Activated naive CD4-positive, alpha-beta T cell treated with Interleukin-2 at 50 U/mL for 16 hours (primary cell): ENCODE data around the gene C1QTNF1.
"Not testable (repeated sequence)": the region's sequence is repeated elsewhere in the genome, so short reads cannot be mapped to it uniquely, and the experiment has no call there.

Source experiments
- DNase-seq: peaks from one replicate; pipeline ENCODE4 v3.0.0-alpha.2; 2020

The C1QTNF1 gene

DNA sequence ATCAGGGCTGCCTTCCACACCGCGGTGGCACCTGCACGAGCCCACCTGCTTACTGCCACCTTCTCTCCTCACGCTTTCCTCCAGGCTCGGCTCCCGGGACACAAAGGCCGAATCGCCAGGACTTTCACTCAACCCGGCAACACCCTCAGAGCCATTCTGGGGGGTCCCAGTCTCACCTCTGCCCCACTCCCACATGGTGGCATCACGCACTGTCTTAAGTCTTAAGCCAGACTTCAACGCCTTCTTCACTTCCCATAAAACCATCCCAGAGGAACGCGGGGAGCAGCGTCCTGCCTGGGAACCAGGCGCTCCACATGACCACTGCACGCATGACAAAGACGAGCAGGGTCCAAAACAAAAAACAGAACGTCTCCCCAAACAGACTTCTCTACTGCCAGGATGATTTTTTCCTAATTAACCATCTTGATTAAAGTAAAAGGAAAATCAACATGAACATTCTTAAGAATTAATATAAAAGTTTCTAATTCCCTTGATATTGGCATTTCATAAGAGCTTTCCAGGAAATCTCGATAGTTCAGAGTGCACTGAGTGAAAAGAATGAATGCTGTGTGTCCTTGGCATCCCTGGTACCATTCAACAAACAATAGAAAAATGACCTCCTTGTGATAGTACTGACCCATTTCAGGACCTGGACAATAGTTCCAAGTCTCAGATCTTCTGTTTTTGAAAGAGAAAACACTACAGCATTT is 17.0 kb upstream of the C1QTNF1 start:
- no peak for DNase-seq

DNA sequence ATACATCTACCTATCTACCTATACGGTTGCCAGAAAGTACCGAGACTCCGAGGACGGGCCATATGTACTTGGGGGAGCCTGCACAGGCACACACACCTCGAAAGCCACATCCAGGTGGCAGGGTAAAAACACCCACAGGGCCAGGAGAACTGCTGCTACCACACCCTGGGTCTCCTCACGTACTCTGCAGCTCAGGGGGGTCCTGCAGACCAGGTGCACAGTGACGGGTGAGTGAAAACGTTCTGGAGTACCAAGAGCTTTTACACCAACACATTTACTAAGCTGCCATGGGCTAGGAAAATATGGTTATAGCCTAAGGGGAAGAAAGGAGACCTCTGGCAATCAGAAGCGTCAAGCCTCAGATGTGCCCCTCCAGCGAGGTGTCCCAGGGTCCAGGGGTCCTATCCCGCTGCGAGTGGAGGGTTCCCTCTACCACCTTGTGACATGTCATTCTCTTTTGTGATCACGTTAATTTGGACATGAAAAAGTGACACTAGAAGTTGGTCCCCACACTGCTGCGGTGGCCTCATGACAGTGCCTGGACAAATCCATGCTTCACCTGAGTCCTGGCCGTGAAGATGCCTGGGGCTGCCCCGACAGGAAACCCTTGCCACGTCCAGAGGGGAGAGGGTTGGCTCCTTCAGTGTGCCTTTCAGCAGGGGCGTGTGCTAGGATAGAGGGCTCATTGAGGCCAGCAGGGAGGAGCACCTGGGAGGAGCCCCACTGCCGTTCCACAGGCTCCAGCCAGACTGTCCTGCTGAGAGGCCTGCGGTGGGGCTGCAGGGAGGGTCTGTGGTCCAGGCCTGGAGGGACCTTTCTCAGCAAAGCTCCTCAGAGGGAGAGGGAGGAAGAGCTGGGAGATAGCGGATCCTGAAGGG is 16.2 kb upstream of the C1QTNF1 start:
- no peak for DNase-seq

DNA sequence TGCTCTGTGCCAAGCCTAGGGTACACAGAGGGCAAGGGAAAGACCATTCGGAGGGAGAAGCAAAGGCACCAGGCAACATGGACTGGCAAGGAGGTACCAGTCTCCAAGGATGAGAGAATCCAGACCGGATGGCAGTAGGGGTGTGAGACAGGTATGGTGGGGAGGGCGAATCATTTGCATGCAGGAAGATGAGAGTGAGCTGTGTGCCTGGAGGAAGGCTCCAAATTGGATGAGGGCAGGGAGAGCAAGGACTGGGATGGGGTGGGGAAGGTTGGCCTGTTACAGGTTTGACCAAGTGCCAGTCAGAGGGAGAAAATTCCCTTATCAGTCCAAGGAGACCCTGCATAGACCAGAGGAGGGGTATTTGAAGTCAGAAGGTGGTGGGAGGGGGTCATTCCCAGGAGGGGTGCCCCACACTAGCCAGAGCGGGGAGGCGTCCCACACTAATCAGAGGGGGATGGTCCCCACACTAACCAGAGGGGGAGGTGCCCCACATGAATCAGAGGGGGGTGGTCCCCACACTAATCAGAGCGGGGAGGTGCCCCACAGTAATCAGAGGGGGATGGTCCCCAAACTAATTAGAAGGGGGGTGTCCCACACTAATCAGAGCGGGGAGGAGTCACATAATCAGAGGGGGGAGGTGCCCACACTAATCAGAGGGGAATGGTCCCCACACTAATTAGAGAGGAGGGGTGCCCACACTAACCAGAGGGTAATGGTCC is 15.1 kb upstream of the C1QTNF1 start:
- DNase-seq = no peak

DNA sequence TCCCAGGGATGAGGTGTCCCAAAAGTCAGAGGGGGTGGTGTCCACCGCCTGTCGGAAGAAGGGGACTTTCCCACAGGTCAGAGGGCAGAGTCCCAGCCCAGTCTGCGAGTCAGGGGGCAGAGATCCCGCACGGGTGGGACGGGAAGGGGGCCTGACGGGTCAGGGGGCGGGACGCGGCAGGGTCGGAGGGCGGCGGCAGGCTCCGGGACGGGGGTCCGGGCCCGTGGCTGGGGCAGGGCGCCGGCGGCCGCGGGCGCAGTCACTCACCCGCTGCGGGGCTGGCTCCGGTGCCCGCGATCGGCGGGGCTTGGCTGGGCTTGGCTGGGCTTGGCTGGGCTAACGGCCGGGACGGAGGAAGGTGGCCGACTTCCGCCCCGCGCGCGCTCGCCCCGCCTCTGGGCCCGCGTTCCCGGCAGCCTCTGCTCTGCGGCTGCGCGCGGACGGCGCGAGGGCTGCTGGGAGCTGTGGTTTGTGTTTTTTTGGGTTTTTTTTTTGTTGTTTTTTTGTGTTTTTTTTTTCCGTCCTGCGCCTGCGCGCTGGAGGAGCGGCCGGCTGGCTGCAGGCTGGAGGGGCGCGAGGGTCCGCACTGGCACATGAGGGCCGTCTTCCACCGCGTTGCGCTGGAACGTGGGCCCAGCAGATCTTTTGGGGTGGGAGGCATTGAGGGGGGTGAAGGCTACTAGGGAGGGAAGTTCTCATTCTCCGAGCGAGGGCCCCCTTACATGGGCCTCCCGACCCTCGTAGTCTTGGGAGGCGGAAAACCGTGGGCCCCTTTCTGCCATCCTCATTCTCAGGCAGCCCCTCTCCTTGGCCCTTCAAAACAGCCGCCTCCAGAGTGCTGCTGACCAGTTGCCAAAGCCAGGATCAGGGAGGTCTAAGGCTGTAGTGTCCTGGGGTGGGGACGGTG is 14.3 kb upstream of the C1QTNF1 start, which contains the start of gene CANT1:
TSS of gene CANT1 (minus strand) at position 368 of the 907 bp plus-strand sequence. CDS start 12,142 bp downstream, outside the sequence.
- peak; percentile 85 for DNase-seq

DNA sequence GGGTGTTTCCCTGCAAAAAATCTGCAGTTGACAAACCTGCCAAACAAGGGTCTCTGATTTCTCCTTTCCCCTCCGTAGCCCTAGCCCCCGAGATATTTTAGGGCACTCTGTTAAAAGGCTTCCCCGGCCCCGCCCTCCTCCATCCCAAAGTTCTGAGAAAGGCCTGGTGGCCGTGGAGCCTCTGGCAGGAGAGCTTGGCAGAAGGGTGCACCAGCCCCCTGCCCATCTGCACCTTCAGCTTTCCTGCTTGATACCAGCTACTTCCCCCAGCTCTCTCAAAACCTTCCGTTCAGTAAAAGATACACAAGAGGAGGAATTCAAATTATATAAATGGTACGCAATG is 13.7 kb upstream of the C1QTNF1 start:
- DNase-seq = no peak

DNA sequence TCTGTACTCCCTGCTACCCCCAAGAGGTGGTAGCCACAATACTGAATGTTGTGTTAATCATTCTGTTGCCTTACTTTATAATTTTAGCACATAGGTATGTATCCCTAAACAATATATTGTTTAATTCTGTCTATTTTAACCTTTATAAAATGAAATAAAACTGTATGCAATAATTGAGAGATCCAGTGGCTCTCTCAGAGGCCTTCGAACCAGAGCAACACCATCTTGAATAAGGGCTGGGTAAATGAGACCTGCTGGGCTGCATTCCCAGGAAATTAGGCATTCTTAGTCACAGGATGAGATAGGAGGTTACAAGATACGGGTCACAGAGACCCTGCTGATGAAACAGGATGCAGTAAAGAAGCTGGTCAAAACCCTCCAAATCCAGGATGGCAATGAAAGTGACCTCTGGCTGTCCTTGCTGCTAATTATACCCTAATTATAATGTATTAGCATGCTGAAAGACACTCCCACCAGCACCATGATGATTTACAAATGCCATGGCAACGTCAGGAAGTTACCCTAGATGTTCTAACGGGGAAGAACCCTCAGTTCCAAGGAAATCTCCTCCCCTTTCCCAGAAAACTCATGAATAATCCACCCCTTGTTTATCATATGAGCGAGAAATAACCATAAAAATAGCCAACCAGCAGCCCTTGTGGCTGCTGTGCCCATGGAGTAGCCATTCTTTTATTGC is 12.4 kb upstream of the C1QTNF1 start:
- DNase-seq = no peak

DNA sequence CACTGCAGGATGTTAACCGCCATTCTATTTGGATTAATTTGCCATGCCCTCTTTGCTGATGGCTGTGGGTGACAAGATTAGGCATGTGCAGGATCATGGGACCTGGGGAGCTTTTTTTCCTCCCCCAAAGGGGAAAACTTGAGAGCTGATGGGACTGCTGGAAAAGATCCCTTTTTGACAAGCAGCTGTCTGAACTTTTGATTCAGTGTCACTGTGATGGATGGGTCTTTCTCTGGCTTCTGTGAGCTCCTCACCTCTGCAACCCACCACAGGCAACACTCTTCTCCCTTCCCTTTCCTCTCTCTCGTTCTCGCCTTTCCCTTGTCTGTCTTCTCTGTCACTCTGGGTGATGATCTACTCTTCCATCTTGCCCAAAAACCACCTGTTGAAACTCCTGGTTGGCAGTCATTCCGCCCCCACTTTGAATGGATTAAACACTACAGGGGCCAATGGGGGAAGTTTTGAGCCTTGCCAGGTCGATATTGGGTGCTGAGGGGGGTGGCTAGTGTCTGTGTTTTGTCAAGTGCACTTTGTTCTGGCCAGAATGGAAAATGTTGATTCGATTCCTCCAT is 11.3 kb upstream of the C1QTNF1 start:
- DNase-seq = no peak

DNA sequence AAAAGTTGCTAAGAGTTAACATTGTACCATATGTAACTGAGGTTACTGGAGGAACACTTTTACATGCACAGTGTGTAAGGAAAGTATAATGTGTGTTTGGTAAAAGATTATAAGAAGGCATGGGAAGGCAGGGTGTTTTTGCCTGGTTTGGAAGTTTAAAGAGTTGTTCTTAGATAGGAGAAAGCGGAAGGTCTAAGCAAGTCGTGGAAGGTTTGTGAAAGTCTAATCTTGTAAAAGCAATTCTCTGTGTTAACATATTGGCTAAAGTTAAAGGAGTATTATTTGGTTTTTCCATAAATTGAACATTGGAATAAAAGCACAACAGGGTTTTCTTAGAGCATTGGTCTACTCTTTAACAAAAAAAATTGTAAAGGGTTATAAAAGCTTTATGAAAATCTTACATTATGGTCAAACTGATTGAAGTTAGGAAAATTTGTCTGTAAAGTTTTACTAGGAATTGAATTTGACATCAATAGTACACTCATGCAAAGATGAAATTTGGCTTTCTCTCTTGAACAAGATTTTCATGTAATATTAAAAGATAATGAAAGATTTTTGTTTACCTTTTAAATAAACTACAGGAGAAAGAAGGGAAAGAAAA is 9.7 kb upstream of the C1QTNF1 start:
- no peak for DNase-seq

DNA sequence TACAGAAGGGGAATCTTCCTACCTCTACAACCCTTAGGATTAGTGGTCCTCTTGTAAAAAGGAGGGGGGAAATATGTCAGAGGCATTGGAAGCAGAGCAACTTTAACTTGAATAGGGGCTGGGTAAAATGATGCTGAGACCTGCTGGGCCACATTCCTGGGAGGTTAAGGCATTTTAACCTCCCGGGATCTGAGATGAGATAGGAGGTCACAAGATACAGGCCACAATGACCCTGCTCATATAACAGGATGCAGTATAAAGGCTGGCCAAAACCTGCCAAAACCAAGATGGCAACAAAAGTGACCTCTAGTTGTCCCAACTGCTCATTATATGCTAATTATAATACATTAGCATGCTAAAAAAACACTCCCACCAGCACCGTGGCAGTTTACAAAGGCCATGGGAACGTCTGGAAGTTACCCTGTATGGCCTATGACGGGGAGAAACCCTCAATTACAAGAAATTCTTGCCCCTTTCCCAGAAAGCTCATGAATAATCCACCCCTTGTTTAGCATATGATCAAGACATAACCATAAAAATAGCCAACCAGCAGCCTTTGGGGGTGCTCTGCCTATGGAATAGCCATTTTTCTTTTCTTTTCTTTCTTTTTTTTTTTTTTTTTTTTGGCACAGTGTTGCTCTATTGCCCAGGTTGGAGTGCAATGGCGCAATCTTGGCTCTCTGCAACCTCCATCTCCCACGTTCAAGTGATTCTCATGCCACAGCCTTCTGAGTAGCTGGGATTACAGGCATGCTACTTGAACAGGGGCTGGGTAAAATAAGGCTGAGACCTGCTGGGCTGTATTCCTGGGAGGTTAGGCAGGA is 6.2 kb upstream of the C1QTNF1 start:
- no peak for DNase-seq

DNA sequence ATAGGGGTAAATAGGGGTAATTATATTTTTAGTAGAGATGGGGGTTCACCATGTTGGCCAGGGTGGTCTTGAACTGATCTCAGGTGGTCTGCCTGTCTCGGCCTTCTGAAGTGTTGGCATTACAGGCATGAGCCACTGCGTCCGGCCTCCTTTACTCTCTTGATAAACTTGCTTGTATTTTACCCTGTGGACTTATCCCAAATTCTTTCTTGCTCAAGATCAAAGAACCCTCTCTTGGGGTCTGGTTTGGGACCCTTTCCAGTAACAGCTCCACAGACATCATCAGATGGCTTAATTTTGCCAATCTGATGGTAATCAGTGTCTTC is 5.6 kb upstream of the C1QTNF1 start:
- no peak for DNase-seq

DNA sequence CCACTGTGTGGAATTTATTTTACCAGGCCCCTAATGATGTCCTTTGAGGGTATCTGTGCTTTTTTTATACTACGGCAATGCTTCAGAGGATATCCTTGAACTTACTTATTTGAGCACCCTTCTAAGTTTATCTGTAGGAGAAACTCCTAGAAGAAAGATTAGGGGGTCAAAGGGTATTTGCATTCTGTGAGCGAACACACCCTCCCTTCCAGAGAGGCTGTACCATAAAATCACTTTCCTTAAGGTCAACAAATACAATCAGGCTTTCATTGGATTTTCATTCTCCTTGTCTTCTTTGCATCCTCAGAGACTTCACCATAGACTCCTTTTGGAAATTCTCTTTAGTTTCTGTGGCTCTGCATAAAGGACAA is 4.7 kb upstream of the C1QTNF1 start:
- no peak for DNase-seq

DNA sequence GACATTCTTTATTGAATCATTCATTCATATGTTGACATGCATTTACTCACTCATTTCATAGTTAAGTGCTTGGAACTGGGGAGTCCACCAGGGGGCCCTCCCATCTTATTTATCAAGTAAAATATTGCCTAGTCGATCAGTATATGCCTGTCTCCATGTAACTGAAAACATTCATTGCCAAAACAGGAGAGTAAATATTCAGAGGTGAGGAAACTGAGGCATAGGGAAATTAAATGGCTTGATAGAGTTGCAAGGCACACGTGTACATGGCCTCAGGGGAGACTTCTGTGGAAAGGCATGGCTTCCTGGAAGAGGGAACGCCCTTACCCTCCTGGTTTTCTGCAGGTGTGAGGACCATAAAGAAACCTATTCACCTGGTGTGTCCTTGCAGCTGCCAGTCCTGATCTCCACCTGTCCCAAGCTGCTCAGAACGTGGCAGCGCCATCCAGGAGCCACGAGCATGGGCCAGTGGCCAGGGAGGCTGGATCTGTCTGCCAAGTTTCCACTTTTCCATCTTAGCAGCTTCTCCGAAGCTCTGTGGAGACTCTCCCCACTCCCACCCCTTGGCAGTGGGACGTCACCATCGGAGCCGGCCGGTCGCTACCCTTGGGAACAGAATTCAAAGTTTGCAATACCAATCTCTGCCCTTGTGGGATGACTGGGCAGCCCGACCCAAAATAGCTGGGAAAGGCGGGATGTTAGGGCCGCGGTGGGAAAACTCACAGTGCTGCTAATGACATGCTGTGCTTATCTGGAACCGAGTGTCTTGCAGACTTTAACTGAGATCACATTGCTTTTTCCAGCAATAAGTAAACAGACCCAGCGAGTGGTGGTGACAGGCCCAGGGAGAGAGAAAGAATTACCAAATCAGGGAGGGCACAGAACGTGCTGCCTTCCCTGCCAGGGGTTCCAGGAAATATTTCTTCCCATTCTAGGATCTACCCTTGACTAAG is 4.1 kb upstream of the C1QTNF1 start:
- DNase-seq = peak; percentile 50

DNA sequence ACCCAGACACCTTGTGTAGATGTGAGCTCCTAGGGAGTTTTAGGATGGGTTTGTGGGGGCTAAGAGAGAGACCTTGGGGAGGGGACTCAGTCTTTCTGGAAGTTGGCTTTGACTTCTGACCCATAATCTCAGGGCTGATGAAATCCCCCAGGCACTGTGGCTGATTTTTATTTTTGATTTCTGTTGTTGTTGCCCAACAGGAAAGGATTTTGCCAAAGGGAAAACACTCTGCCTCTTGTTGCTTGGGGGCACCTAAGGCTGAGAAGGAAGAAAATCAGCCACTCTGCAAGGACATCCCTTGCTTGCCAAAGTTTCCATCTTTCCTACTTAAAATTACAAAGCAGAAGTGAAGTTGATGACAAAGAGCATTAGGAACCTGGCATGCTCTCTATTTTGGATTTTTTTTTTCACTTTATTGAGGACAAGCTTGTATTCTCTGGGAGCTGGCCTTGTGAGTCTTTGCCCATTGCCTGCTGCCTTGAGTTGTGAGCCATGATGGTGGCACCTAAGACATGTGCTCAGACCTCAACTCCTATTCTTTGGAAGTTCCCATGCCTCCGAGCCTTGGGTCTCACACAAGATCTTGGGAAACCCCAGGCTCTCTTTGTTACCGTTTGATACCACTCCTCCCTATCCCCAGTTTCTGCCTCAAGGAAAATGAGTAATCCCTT is 3.2 kb upstream of the C1QTNF1 start:
- DNase-seq = no peak

DNA sequence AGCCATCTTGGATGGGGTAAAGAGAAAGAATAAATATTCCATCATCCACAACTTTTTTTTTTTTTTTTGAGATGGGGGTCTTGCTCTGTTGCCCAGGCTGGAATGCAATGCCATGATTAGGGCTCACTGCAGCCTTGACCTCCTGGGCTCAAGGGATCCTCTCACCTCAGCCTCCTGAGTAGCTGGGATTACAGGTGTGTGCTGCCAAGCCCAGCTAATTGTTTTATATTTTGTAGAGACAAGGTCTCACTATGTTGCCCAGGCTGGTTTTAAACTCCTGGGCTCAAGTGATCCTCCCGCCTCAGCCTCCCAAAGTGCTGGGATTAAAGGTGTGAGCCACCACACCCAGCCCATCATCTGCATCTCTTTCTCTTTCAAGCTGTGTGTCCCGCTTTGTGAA is 2.0 kb upstream of the C1QTNF1 start:
- DNase-seq = not testable (repeated sequence)

DNA sequence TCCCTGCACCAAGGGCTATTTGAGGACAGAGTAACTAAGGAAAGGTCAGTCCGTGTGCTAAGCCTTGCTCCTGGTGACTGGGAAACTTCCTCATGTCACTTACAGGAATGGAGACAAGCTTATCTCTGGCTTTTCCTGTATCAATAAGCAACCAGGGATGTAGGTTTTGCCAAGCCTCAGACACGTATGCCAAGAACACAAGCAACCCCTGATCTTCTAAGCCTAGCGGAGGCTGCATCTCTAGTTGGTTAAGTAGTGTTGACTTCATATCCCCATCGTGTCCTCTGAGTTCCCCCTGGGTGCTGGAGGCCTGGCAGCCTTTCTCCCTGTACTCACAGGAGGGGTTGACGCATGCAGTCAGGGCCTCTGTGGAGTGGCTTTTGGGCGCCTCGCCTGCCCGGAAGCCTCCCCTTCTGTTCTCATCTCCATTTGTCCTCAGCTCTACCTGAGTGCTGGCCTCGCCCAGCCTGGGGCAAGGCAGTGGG is 1.4 kb upstream of the C1QTNF1 start:
- DNase-seq = no peak

DNA sequence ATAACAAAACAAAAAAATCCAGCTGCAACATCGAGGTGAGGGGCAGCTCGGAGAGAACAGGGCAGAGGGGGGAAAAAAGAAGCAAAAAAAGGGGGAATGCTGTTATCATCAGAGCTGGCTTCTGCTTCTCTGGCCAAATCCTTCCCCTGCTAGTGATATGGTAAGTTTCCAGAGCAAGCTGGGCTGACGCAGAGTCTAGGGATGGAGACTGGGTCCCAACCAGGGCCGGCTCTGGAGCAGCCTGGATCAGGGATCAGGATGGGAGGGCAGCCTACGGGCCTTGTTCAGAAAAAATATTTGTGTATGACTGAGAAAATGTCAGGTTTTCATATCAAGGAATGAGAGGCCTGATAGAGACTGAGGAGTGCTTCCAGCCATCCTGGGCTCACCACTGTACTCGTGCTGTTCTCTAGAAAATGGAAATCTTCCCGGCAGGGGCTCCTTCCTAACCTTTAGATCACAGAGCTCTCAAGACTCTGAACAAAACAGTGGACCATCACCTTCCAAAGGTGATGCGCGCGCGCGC is 726 bp upstream of the C1QTNF1 start:
- DNase-seq = no peak

DNA sequence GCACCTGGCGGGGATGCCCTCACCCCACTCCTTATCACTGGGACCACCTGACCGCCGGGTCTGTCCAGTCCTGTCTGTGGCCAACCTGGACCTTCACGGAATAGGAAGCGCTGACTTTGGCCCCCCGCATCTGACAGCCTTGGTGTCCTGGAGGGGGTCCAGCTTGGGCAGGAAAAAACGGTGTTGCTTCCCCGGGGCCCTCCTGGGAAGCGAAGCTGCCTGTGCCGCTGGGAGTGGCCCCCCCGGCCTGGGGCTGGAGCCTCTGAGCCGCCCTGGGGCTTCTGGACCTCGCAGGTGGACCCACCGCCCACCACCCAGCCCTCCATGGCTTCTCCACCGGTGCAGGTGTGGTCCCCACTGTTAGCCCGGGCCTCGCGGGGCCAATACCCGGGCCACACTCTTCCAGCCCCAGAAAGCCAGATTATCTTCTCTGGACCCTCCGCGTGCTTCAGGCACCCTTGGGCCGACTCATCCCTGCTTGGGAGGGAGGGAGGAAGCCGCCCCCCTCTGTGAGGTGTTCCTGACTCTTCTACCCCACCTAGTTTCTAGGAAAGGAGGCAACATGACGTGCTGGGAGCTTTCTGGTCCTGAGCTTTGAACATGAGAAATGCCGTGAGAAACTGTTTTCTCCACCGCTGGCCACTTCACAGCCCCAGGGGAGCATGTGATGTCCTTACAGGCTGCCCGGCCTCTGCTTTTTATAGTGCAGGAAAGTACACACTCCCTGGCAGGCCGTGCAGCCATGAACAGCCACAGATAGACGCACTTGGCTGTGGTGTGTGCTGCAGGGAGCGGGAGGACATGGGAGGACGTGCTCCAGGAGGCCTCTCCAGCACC is 1.1 kb downstream of the C1QTNF1 start:
- no peak for DNase-seq
